Stimulated activated CD4-positive, alpha-beta T cell treated with anti-CD3 and anti-CD28 coated beads, Interleukin-1b, Interleukin-23, amount 100 ng/mL, for 1 hour (primary cell): Measurements from ENCODE around the gene PKNOX2.

ENCODE experiments used
- DNase-seq, 2 donors: peaks; one replicate each; pipeline ENCODE4 v3.0.0-alpha.2; 2020; ENCODE audit warnings: low read depth in 2 of 2

Gene PKNOX2

DNA sequence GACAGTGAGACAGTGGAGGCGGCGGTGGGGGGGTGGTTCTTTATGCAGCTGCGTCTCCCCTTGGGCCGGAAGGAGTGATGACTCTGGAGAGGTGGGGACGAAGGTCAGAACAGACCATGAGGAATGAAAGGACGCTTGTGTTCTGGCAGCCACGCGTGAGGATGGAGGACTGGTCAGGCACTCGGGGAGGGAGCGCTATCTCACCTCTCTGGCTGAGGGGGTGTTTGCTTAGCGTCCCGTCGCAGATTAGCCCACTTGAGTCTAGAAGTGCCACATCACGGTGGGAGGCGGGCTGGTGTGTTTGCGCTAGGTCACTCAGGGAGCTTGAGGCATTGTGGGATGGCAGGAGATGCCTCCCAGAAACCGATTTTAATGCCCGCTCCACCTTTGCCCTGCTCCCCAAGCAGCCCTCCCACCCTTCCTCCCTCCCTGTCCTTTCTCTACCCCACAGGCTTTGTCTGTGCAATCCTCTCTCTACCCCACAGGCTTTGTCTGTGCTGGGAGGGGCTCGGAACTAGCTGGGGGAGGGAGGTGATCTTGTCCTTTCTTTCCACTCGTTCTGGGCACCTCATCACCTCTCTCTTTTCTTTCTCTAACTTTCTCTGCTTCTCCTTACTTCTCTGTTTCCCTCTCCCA, 97.8 kb downstream of the PKNOX2 start:
- no peak for DNase-seq

DNA sequence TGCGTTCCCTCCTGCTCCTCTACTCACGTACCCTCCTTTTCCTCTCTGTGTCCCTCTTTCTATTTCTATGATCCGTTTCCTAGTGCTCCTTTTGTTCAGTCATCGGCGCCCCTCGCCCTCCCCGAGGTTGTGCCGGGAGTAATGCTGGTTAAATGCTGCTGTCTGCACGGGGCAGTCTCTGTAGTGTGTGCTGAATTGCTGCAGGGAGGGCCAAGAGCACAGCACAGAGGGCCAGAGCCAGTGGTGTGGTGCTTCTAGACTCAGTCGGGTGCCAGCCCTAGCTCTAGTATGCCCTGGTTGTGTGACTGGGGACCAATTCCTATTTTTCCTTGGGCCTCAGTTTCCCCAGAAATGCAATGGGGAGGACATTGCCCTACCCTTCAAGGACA, 98.3 kb downstream of the PKNOX2 start:
- no peak for DNase-seq

DNA sequence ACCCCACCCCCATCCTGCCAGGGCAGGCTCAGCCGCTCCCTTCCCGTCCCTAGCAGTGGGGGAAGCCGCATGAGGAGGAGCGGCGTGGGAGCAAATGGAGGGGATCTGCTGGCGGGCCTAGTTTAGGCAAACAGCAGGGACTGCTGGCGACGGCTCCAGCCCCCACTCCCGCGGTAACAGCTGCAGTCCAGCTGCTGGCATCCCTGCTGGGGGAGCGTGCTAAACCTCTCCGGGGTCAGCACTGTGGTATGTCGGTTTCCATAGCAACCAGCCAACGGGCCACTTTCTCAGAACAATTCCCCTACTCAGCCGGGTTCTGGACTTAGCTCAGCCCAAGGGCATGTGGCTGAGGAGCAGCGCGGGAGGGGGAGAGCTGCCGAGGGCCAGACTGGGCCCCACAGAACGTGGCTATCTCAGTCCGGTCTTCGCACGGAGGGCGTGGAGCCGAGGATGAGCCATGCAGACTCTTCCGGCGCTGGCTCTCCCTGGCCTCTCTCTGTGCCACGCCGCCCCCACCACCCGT, 98.8 kb downstream of the PKNOX2 start:
- no peak for DNase-seq

DNA sequence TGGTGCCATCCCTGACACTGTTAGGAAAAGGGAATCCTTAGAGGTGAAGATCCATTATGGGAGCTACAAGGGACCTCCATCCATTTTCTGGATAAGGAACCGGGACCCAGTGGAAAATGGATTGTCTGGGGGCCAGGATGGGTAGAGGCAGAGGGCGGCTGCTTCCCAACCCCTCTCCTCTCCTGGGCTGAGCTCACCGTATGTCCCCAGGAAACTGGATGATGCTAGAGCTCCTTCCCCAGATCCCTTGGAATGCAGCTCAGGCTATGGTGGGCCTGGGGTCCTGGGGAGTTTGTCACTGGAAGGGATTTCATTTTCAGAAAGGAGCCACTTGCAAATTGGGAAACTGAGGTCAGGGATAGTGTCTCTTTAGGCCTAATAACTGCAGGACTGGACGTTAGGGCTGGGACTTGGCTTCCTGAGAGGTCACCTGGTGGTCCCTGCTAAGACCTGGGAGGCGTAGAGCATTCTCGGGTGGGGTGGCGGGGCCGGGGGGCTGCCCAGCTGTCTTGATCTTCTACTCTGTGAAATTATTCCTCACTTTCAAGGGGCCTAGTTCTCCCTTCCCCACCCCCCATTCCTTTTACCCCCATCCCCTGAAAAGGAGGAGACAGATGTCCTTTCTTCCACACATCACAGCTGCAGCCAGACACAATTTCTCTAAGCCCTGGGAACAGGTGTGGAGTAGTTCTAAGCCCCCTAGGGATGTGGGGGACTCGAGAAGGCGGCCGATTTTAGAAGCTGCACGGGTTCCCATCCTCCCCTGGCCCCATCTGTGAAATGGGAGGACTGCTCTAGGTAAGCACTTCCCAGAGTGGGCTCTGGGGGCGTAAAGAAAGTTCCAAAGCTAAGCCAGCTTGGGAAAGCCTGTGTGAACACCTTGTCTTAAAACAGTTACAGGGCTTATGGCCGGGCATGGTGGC, 99.8 kb downstream of the PKNOX2 start:
- DNase-seq, result no peak

DNA sequence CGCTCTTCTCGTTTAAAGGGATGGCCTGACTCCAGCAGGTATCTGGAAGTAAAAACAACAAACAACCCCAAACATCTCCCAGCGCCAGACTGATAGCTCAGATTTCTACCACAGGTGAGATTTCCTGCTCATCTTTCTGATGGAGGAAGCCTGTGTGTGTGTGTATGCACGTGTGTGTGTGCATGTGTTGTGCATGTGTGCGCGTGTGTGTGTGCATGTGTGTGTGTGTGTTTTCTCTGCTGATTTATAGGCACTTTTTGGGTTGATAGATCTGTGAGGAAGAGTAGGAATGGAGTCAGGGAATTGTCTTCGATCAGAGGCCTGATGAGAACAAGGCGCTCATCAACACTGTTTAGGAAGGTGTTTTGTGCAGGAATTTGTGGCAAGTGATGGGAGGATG, 103.0 kb downstream of the PKNOX2 start:
- DNase-seq, result no peak

DNA sequence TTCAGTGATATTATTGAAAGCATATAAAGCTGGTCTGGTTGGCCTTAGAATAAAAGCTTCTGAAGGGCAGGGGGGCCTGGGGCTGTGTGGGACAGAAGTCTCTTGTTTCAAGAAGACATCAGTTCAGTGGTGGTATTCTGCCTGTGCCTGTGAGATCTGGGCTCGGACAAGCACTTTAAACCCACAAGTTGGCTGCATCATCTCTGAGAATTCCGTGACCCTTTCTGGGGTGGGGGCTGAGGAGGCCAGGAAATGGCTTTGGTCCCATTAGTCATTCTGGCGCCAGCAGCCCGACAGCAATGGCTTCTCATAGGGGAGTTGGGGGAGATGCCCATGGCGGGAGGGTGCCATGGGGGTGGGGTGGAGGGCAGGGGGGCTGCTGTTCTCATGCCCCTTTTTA, 104.1 kb downstream of the PKNOX2 start:
- no peak for DNase-seq

DNA sequence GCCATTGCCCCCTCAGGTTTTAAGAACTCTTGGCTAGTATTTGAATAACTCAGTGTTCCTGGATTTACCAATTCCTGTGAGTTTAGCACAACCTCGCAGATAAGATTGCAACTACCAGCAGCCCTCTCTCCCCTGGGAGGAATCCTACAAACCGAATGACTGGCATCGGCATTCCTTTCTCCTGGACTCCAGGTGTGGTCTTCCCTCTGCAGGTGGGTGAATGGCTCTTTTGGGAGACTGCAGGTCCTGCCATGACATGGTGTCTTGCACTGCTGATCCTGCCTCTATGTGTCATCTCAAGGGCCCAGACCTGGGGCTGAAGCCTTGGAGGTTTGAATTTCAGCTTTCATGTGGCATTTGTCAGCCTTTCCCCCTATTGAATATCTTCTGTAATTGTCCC, 105.6 kb downstream of the PKNOX2 start:
- no peak for DNase-seq

DNA sequence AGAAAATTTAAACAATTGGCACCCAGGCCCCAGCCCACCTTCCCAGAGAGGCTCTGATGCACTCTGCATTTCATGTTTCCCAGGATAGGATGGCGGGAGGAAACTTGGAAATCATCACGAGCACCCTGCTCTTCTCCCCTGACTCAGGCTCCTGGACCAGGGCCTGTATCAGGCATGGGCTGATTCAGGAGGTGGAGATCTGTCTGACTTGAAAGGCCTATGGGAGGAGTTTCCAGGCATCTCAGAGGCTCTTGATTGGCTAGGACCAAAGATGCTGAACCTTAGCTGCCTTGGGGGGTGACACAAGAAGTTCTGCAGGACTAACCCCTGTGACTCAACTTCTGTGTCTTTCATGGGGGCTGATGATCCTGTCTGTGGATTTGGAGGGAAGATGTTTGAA, 106.2 kb downstream of the PKNOX2 start:
- DNase-seq, result no peak

DNA sequence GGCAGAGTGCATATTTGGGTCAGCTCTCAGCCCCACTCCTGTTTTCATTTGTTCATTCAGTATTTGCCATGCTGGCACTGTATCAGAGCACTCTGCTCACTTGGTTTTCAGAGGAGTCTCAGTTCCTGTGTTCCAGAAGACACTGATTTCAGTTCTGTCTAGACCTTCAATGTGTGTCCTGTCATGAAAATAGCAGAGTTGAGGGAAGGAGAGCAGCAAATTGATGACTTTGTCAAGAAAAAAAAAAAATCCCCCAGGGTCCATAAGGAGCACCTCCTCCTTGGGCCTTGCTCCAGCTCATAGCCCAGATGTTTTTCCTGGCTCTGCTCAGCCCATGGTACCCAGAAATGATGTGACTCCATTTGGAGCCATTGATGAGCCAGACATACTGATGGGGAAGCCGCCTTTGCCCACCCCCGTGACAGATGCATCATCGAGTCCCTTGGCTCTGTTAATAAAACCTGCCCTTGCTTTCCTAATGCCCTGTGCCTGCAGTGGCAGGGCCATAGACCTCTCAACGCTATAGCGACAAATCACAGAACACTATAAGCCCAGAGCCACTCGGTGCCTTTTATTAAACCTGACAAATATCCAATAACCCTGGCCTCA, 107.0 kb downstream of the PKNOX2 start:
- DNase-seq, result no peak

DNA sequence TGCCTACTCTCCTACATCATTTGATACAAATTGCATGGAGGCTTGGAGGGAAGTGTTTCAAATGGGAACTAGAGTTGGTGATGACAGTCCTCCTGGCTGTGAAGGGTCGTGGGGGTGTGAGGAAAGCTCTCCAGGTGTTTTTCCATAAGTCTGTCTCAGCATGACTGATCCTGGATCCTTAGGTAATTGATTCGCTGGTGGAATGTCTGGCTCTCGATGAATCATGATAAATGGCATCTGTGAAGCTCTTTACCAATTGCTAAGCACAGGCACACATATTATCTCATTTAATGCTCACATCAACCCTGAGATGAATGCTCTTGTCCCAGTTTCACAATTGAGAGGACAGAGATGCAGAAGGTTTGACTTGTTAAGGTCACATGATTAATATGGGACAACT, 107.5 kb downstream of the PKNOX2 start:
- DNase-seq, result no peak

DNA sequence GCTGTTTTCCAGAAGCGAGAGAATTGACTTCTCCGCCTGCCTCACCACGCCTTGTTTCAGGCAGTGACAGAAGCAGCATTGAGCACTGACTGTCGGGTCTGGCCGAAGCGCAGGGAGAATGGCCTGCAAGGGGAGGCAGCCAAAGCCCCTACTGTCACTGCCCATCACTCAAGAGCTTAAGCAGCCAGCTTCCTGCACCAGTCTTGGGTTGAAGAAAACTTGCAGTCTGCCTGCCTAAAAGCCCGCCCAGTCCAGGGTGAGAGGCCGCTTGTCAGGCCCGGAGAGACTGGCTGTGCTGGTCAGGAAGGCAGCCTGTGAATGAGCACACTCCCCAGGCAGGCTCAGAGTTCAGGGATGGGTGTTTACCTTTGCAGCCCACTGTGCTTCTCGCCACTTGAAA, 108.3 kb downstream of the PKNOX2 start:
- DNase-seq, result no peak

DNA sequence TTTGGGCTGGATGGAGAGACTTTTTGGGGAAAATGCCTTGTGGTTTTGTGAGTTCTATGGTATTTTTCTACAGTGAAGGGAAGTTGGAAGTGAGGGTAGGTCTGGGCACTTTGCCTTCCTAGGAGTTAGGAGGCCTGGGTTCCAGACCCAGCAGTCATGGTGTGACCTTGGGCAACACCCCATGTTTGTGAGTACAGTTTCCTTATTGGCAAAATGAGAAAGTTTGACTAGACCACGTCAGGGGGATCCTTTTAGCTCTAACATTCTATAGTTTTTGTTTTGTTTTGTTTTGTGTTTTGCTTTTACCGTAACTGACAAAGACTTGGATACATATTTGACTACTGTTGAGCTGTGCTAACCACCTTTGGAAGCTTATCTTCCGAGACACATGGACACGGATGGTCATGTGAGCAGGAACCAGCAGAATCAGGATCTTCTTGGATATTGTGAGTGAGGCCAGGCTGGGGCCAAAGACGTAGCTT, 109.0 kb downstream of the PKNOX2 start:
- no peak for DNase-seq

DNA sequence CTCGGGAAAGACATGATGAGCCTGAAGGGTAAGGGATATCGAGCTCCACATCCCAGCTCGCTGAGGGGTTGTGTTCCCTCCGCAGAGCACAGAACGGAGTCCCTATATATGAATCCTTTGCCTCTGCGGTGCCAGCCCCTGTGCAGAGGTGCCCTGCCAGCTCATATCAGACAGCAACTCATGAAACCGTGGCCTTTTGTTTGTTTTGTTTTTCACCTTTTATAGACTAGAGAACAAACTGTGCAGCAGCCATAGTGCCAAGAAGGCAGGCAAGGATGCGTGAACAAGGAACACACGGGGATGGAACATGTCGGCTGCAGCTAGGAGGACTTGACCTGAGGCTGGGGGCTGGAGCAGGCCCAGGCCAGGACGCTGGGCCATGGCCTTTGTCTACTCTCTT, 109.8 kb downstream of the PKNOX2 start:
- no peak for DNase-seq

DNA sequence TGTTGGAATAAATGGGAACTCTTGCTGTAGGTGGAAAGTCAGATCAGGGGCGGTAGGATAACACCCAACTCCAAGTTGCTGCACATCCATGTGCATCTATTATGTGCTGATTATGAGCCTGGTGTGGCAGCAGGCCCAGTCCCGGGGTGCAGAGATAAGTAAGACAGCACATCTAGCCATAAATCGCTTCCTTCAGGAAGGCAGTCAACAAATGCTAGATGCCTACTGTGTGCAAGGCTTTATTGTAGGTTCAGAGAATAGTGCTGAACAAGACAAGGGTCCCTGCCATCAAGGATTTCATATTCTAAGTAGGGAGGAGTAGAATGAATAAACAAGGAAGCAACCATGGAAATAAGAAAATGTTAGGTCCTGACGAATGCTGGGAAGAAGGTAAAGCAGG, 110.2 kb downstream of the PKNOX2 start:
- no peak for DNase-seq

DNA sequence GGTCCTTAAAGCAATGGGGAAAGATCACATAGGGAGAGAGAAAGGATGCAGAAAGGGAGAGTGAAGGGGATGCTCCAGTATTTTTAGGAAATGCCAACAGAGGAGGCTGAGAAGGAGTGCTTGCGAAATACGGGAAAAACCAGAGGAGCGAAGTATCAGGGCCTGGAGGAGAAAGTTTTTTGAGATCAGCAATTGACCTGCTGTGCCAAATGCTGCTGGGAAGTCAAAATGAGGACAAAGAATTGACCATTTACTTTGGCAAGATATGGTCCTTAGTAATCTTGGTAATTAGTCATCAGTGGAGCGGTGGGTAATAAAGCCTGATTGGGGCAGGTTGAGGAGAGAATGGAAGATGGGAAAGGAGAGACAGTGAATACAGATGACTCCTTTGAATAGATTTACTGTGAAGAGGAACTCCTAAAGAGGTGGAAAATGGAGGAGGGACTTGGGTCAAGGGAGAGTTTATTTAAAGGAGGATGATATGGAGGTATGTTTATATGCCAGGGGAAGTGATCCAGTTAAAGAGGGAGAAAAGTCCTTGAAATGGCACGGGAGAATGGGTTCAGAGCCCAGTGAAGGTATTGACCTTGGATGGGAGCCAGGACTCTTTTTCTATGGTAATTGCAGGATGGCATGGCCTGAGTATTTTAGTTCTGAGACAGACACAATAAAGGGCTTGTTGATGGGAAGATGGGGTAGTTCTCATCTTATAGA, 111.5 kb downstream of the PKNOX2 start:
- DNase-seq, result no peak

DNA sequence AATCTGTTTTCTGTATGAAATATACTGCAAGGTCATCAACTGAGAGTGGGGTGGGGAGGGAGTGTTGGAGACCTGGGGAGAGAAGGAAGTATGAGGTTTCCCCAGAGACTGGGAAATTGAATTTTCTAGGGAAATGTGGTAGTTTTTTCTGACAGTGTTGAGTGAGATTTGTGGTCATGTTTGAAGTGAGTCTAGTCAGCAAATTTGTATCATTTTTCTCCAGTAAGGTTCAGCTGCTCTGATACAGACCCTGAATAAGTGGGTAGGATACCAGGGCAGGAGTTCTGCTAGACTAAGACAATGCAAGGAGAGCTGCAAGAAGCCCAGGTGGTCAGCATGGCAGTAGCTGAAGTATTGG, 112.0 kb downstream of the PKNOX2 start:
- DNase-seq, result no peak

DNA sequence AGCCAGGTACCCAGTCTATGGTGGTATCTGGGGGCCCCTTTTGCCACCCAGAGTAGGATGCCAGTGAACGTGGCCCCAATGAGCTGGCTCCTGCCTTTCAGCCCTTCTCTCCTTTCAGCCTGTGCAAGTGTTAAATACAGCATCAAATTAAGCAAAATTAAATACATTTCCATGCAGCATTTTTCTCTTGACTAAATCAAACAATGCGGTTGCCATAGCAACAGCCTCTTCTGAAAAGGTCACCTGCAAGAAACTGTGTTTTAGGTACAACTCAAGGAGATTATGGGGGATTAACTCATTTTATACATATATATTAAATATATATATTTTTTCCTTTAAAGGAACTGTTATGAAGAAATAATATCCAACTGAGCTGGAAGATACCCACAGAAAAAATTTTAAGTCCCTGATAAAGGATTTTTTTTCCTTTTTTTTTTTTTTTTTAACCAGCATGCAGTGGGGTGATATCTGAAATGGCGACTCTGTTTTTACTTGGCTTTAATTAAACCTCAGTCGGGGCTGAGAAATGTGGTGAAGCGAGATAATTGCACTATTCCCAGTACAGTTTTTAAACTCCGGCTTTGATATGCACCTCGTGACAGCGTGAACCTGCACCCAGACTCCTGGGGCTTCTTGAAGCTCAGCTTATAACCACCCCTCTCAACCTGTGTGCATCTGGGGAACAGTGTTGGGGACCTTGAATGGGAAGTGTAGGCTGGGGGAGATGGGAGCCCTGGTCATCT, 115.3 kb downstream of the PKNOX2 start:
- no peak for DNase-seq

DNA sequence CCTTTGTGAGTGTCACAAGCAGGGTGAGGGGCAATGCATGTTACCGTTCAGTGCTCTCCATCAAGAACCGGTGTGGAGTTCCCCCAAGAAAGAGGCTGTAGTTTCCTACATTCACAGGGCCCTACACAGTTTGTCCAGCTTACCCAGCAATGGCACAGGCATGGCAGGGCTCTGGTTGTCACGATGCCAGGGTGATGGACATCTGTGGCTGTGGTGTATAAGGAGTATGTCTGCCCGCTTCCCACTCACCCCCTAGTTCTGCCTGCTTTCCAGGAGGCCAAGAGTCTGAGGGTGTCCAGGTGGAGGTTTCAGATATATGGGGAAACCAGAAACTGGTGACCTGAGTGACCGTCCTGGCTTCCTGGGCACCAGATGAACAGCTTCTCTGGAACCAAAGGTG, 116.1 kb downstream of the PKNOX2 start:
- no peak for DNase-seq

DNA sequence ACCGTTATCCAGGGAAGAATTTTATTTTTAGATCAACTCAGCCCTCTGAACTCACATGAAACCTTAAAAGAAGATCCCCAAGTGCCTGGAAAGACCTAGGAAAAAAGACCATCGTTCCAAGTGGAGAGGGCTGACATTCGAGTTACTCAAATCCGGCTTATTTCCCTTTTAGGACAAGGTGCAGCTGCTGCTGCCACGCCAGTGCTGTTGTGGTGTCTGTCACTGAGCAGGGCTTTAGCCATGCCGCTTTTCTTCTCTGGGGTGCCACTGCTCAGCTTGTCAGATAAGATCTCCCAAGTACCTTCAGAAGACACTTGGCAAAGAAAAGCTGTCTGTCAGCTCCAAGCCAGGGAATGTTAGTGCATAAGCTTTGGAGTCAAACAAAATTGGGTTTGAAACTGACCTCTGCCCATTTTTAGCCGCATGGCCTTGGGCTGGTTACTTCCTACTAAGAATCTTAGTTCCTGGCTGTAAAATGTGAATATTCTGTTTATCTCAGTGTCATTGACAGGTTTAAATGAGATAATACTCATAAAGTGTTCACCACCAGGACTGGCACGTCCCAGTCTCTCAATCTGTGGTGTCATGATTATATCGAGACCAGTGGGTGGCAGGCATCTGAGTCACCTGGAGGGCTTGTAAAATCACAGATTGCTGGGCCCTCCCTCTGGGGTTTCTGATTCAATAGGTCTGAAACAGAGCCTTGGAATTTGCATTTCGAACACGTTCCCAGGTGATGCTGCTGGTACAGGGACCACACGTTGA, 117.5 kb downstream of the PKNOX2 start:
- no peak for DNase-seq

DNA sequence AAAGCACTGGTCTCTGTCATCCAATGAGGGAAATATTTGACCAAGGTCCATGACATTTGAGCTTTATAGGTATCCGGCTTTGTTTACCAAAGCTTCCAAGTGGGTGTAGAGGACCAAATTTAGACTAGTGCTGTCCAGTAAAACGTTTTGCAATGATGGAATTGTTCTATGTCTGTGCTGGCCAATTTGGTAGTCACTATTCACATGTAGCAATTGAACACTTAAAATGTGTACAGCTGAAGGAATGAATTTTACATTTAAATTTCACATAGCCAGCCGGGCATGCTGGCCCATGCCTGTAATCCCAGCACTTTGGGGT, 118.0 kb downstream of the PKNOX2 start:
- DNase-seq, result no peak
